OCI-LY3 (cell line): ENCODE measurements around the gene ITGA3.

Experiments used
- EZH2phosphoT487 ChIP-seq: fragments of 200-600 bp; shearing (Covaris generic); IDR thresholded peaks from 2 replicates; pipeline ENCODE4 v1.6.1; 2018; ENCODE audit warnings: antibody characterized with exemption, mixed run types, low read depth
- TF ChIP-seq, protein P1 (sequence below): fragments of 200-600, 300-600 bp; sonication (generic); IDR thresholded peaks from 2 replicates; pipeline ENCODE4 v1.5.1; 2014; ENCODE audit warnings: antibody characterized with exemption, low read length, low read depth

DNA sequence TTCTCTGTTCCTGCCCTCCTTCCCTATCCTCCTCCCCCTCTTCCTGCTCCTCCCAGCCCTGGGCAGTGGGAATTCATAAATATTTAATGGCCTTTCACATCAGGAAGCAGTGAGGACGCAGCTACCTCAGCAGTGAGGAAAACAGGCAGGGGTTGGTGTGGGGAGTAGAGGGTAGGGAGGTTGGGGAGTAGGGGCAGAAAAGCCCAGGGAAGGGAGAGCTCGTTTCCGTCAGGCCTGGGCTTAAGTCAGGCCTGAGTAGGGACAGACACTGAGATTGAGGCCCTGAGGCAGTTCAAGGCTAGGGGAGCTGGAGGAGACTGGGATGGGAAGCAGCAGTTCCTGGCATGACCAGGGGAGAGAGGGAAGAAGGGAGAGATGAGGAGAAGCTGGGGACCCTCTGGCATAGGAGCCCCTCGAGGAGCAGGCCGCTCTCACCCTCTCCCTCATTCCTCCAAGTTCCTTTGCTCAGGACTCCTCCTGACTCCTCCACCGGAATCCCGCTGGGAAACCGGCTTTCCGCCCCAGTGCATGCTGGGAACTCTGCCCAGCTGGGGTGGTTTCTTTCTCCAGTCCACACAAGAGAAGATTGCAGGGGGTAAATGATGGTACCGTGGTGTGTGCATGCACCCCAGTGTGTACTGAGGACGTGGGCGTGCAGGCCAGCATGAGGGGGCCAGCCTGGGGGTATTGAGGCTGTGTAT, 67.9 kb downstream of the ITGA3 start:
- TF ChIP-seq, protein P1, sequence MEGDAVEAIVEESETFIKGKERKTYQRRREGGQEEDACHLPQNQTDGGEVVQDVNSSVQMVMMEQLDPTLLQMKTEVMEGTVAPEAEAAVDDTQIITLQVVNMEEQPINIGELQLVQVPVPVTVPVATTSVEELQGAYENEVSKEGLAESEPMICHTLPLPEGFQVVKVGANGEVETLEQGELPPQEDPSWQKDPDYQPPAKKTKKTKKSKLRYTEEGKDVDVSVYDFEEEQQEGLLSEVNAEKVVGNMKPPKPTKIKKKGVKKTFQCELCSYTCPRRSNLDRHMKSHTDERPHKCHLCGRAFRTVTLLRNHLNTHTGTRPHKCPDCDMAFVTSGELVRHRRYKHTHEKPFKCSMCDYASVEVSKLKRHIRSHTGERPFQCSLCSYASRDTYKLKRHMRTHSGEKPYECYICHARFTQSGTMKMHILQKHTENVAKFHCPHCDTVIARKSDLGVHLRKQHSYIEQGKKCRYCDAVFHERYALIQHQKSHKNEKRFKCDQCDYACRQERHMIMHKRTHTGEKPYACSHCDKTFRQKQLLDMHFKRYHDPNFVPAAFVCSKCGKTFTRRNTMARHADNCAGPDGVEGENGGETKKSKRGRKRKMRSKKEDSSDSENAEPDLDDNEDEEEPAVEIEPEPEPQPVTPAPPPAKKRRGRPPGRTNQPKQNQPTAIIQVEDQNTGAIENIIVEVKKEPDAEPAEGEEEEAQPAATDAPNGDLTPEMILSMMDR = no peak
- TF ChIP-seq EZH2phosphoT487 = no peak
